T-helper 9 cell (primary cell): ENCODE results near the gene NTN3.
"Not testable (repeated sequence)": the region's sequence is repeated elsewhere in the genome, so short reads cannot be mapped to it uniquely, and the experiment has no call there.

Experiments
- DNase-seq: peaks from one replicate; pipeline ENCODE4 v3.0.0-alpha.2; 2020

The NTN3 gene

GRCh38 chr16:2441143-2441804 lies 29.8 kb upstream of the NTN3 start:
- not testable (repeated sequence) for DNase-seq

- no peak for DNase-seq
Measured at GRCh38 chr16:2443555-2443954, 27.5 kb upstream of the NTN3 start.

- DNase-seq = no peak
Measured at GRCh38 chr16:2447920-2448583, 23.0 kb upstream of the NTN3 start.

GRCh38 chr16:2449118-2449517 lies 22.0 kb upstream of the NTN3 start:
- DNase-seq = no peak

- DNase-seq = no peak
Measured at GRCh38 chr16:2450535-2450934, 20.6 kb upstream of the NTN3 start.

- no peak for DNase-seq
Measured at GRCh38 chr16:2450975-2451381, 20.1 kb upstream of the NTN3 start.

GRCh38 chr16:2451851-2452320 lies 19.2 kb upstream of the NTN3 start:
- DNase-seq = no peak

GRCh38 chr16:2452650-2453049 lies 18.4 kb upstream of the NTN3 start:
- no peak for DNase-seq

GRCh38 chr16:2455081-2455845 lies 15.8 kb upstream of the NTN3 start:
- DNase-seq = no peak

GRCh38 chr16:2456551-2457153 lies 14.4 kb upstream of the NTN3 start:
- no peak for DNase-seq

GRCh38 chr16:2457267-2457666 lies 13.8 kb upstream of the NTN3 start:
- no peak for DNase-seq

GRCh38 chr16:2457946-2458345 lies 13.2 kb upstream of the NTN3 start:
- DNase-seq = no peak

- no peak for DNase-seq
Measured at GRCh38 chr16:2458887-2459646, 12.0 kb upstream of the NTN3 start.

- DNase-seq = peak; percentile 97
Measured at GRCh38 chr16:2459647-2460390, 11.3 kb upstream of the NTN3 start, which contains the start of gene TEDC2. Gene TEDC2 (plus strand): TSS chr16:2460109. CDS start chr16:2460145, 36 bp downstream.

GRCh38 chr16:2460391-2460713 lies 10.7 kb upstream of the NTN3 start:
- no peak for DNase-seq

GRCh38 chr16:2460916-2461315 lies 10.2 kb upstream of the NTN3 start:
- DNase-seq = no peak

- DNase-seq = no peak
Measured at GRCh38 chr16:2462031-2462866, 8.8 kb upstream of the NTN3 start.

- DNase-seq = no peak
Measured at GRCh38 chr16:2464333-2464732, 6.8 kb upstream of the NTN3 start.

- no peak for DNase-seq
Measured at GRCh38 chr16:2465653-2466415, 5.3 kb upstream of the NTN3 start.
